Measurements from ENCODE around the gene MYD88. TPM values are rescaled to one million over a fixed set of nuclear protein-coding genes. Genes with fewer than 3 reads are reported as not detected.

MYD88 gene
- total RNA-seq, 1 experiment from 2014 or later: 19.2 TPM

- TF ChIP-seq JAZF1 (CRISPR knock-in tag; IDR thresholded peaks at IDR 0.05) (no peak), ATF6 (CRISPR knock-in tag; IDR thresholded peaks at IDR 0.05) (no peak), SP1 (CRISPR knock-in tag; conservative IDR thresholded peaks at IDR 0.05) (no peak), FOXP4 (CRISPR knock-in tag; IDR thresholded peaks at IDR 0.05) (no peak), ARID4B (CRISPR knock-in tag; IDR thresholded peaks at IDR 0.05; ENCODE audit: borderline replicate concordance) (no peak), RELA (CRISPR knock-in tag; IDR thresholded peaks at IDR 0.05; ENCODE audit: borderline replicate concordance) (no peak), PRDM15 (CRISPR knock-in tag; IDR thresholded peaks at IDR 0.05) (no peak), EMX1 (CRISPR knock-in tag; IDR thresholded peaks at IDR 0.05) (no peak), OVOL2 (CRISPR knock-in tag; IDR thresholded peaks at IDR 0.05; ENCODE audit: borderline replicate concordance) (no peak), E2F5 (CRISPR knock-in tag; IDR thresholded peaks at IDR 0.05) (no peak), PREB (CRISPR knock-in tag; IDR thresholded peaks at IDR 0.05; ENCODE audit: borderline replicate concordance) (no peak), FOXK1 (CRISPR knock-in tag; IDR thresholded peaks at IDR 0.05) (no peak), GRHL2 (CRISPR knock-in tag; IDR thresholded peaks at IDR 0.05; ENCODE audit: insufficient replicate concordance, severe bottlenecking) (no peak), GTF2I (CRISPR knock-in tag; conservative IDR thresholded peaks at IDR 0.05) (no peak), JUN (CRISPR knock-in tag; IDR thresholded peaks at IDR 0.05) (no peak), CREM (CRISPR knock-in tag; IDR thresholded peaks at IDR 0.05) (no peak), ATF2 (CRISPR knock-in tag; IDR thresholded peaks at IDR 0.05; ENCODE audit: borderline replicate concordance, low read depth) (no peak)
- H3K27ac Mint-ChIP-seq: no peak overlapping the region
- H3K4me1 Mint-ChIP-seq: peaks cover 51% of the 10 kb centered on the region
- H3K27me3 Mint-ChIP-seq (ENCODE audit: low read depth): no peaks in the 10 kb centered on the region
- POLR2A ChIA-PET: no interaction called here
- H3K9me3 Mint-ChIP-seq: no peaks in the 10 kb centered on the region
- peaks cover 3% of the 10 kb centered on the region; the same call in 1 of the 2 replicates for H3K36me3 Mint-ChIP-seq
- DNase-seq (ENCODE audit: low spot score): no peak
- H3K4me3 Mint-ChIP-seq: no peak overlapping the region
- CTCF ChIA-PET: no interaction called here
- ATAC-seq: no peak
Measured at GRCh38 chr3:38169027-38169317, 30.5 kb downstream of the MYD88 start.
